ENCODE measurements around the gene DYNC2LI1.

DYNC2LI1 gene

GRCh38 chr2:43762286-43762685 is 11.6 kb upstream of the DYNC2LI1 start:
- Histone ChIP-seq H3K27ac (ENCODE audit: low read depth, low read length) (no peak overlapping the region), H3K9ac (ENCODE audit: low read depth in 1 of 2, low read length in 2 of 2) (no peak overlapping the region), H3K27me3 (ENCODE audit: control insufficient read depth in 1 of 2, insufficient read depth in 2 of 2, low read length in 2 of 2) (no peaks in the 10 kb centered on the region), H3K4me1 (ENCODE audit: control insufficient read depth in 1 of 2, insufficient read depth in 2 of 2, low read length in 2 of 2) (peaks cover 4 to 12% of the 10 kb centered on the region in 2 donors), H3K36me3 (ENCODE audit: control insufficient read depth in 1 of 2, insufficient read depth in 2 of 2, low read length in 2 of 2) (no peaks in the 10 kb centered on the region), H3K4me3 (ENCODE audit: low read depth in 1 of 2, low read length in 2 of 2) (no peak overlapping the region), H3K9me3 (ENCODE audit: control insufficient read depth in 1 of 2, low read length in 2 of 2) (no peaks in the 10 kb centered on the region)

- H3K9me3 ChIP-seq (ENCODE audit: control insufficient read depth in 1 of 2, low read length in 2 of 2) = no peaks in the 10 kb centered on the region
- H3K4me1 ChIP-seq (ENCODE audit: control insufficient read depth in 1 of 2, insufficient read depth in 2 of 2, low read length in 2 of 2) = peaks cover 4 to 12% of the 10 kb centered on the region in 2 donors
- no peaks in the 10 kb centered on the region for H3K27me3 ChIP-seq (ENCODE audit: control insufficient read depth in 1 of 2, insufficient read depth in 2 of 2, low read length in 2 of 2)
- H3K4me3 ChIP-seq (ENCODE audit: low read depth in 1 of 2, low read length in 2 of 2) = no peak overlapping the region
- H3K9ac ChIP-seq (ENCODE audit: low read depth in 1 of 2, low read length in 2 of 2) = no peak overlapping the region
- H3K36me3 ChIP-seq (ENCODE audit: control insufficient read depth in 1 of 2, insufficient read depth in 2 of 2, low read length in 2 of 2) = no peaks in the 10 kb centered on the region
- H3K27ac ChIP-seq (ENCODE audit: low read depth, low read length) = no peak overlapping the region
Observed at GRCh38 chr2:43763091-43763490, 10.7 kb upstream of the DYNC2LI1 start.

- H3K9me3 ChIP-seq (ENCODE audit: control insufficient read depth in 1 of 2, low read length in 2 of 2) = no peaks in the 10 kb centered on the region
- H3K4me1 ChIP-seq (ENCODE audit: control insufficient read depth in 1 of 2, insufficient read depth in 2 of 2, low read length in 2 of 2) = peaks cover 4 to 10% of the 10 kb centered on the region in 2 donors
- no peaks in the 10 kb centered on the region for H3K36me3 ChIP-seq (ENCODE audit: control insufficient read depth in 1 of 2, insufficient read depth in 2 of 2, low read length in 2 of 2)
- H3K27me3 ChIP-seq (ENCODE audit: control insufficient read depth in 1 of 2, insufficient read depth in 2 of 2, low read length in 2 of 2) = no peaks in the 10 kb centered on the region
- no peak overlapping the region for H3K27ac ChIP-seq (ENCODE audit: low read depth, low read length)
- no peak overlapping the region for H3K4me3 ChIP-seq (ENCODE audit: low read depth in 1 of 2, low read length in 2 of 2)
- H3K9ac ChIP-seq (ENCODE audit: low read depth in 1 of 2, low read length in 2 of 2) = no peak overlapping the region
Observed at GRCh38 chr2:43764086-43764705, 9.6 kb upstream of the DYNC2LI1 start.

GRCh38 chr2:43766006-43766405 is 7.8 kb upstream of the DYNC2LI1 start:
- Histone ChIP-seq H3K9me3 (ENCODE audit: control insufficient read depth in 1 of 2, low read length in 2 of 2) (no peaks in the 10 kb centered on the region), H3K9ac (ENCODE audit: low read depth in 1 of 2, low read length in 2 of 2) (no peak overlapping the region), H3K27ac (ENCODE audit: low read depth, low read length) (no peak overlapping the region), H3K36me3 (ENCODE audit: control insufficient read depth in 1 of 2, insufficient read depth in 2 of 2, low read length in 2 of 2) (no peaks in the 10 kb centered on the region), H3K4me1 (ENCODE audit: control insufficient read depth in 1 of 2, insufficient read depth in 2 of 2, low read length in 2 of 2) (peaks cover 4 to 7% of the 10 kb centered on the region in 2 donors), H3K4me3 (ENCODE audit: low read depth in 1 of 2, low read length in 2 of 2) (no peak overlapping the region), H3K27me3 (ENCODE audit: control insufficient read depth in 1 of 2, insufficient read depth in 2 of 2, low read length in 2 of 2) (no peaks in the 10 kb centered on the region)

- H3K27me3 ChIP-seq (ENCODE audit: control insufficient read depth in 1 of 2, insufficient read depth in 2 of 2, low read length in 2 of 2) = no peaks in the 10 kb centered on the region
- peaks cover 4% of the 10 kb centered on the region in 2 donors for H3K36me3 ChIP-seq (ENCODE audit: control insufficient read depth in 1 of 2, insufficient read depth in 2 of 2, low read length in 2 of 2)
- peak overlapping the region; percentile 81 to 87 for H3K9ac ChIP-seq (ENCODE audit: low read depth in 1 of 2, low read length in 2 of 2)
- no peaks in the 10 kb centered on the region for H3K4me1 ChIP-seq (ENCODE audit: control insufficient read depth in 1 of 2, insufficient read depth in 2 of 2, low read length in 2 of 2)
- H3K27ac ChIP-seq (ENCODE audit: low read depth, low read length) = peak overlapping the region; percentile 83
- H3K9me3 ChIP-seq (ENCODE audit: control insufficient read depth in 1 of 2, low read length in 2 of 2) = no peaks in the 10 kb centered on the region
- H3K4me3 ChIP-seq (ENCODE audit: low read depth in 1 of 2, low read length in 2 of 2) = peak overlapping the region; percentile 91 to 96
Observed at GRCh38 chr2:43774617-43775016, 778 bp downstream of the DYNC2LI1 start.

- peaks cover 4% of the 10 kb centered on the region in 2 donors for H3K36me3 ChIP-seq (ENCODE audit: control insufficient read depth in 1 of 2, insufficient read depth in 2 of 2, low read length in 2 of 2)
- no peak overlapping the region for H3K9ac ChIP-seq (ENCODE audit: low read depth in 1 of 2, low read length in 2 of 2)
- H3K27me3 ChIP-seq (ENCODE audit: control insufficient read depth in 1 of 2, insufficient read depth in 2 of 2, low read length in 2 of 2) = no peaks in the 10 kb centered on the region
- H3K9me3 ChIP-seq (ENCODE audit: control insufficient read depth in 1 of 2, low read length in 2 of 2) = no peaks in the 10 kb centered on the region
- no peak overlapping the region for H3K4me3 ChIP-seq (ENCODE audit: low read depth in 1 of 2, low read length in 2 of 2)
- H3K4me1 ChIP-seq (ENCODE audit: control insufficient read depth in 1 of 2, insufficient read depth in 2 of 2, low read length in 2 of 2) = no peaks in the 10 kb centered on the region
- no peak overlapping the region for H3K27ac ChIP-seq (ENCODE audit: low read depth, low read length)
Observed at GRCh38 chr2:43776324-43776723, 2.5 kb downstream of the DYNC2LI1 start.

- H3K27me3 ChIP-seq (ENCODE audit: control insufficient read depth in 1 of 2, insufficient read depth in 2 of 2, low read length in 2 of 2) = no peaks in the 10 kb centered on the region
- H3K27ac ChIP-seq (ENCODE audit: low read depth, low read length) = no peak overlapping the region
- no peaks in the 10 kb centered on the region for H3K4me1 ChIP-seq (ENCODE audit: control insufficient read depth in 1 of 2, insufficient read depth in 2 of 2, low read length in 2 of 2)
- H3K4me3 ChIP-seq (ENCODE audit: low read depth in 1 of 2, low read length in 2 of 2) = no peak overlapping the region
- no peaks in the 10 kb centered on the region for H3K9me3 ChIP-seq (ENCODE audit: control insufficient read depth in 1 of 2, low read length in 2 of 2)
- peaks cover 4% of the 10 kb centered on the region in 2 donors for H3K36me3 ChIP-seq (ENCODE audit: control insufficient read depth in 1 of 2, insufficient read depth in 2 of 2, low read length in 2 of 2)
- H3K9ac ChIP-seq (ENCODE audit: low read depth in 1 of 2, low read length in 2 of 2) = no peak overlapping the region
Observed at GRCh38 chr2:43777306-43777926, 3.6 kb downstream of the DYNC2LI1 start.

- no peaks in the 10 kb centered on the region for H3K27me3 ChIP-seq (ENCODE audit: control insufficient read depth in 1 of 2, insufficient read depth in 2 of 2, low read length in 2 of 2)
- no peaks in the 10 kb centered on the region for H3K9me3 ChIP-seq (ENCODE audit: control insufficient read depth in 1 of 2, low read length in 2 of 2)
- no peak overlapping the region for H3K4me3 ChIP-seq (ENCODE audit: low read depth in 1 of 2, low read length in 2 of 2)
- H3K4me1 ChIP-seq (ENCODE audit: control insufficient read depth in 1 of 2, insufficient read depth in 2 of 2, low read length in 2 of 2) = no peaks in the 10 kb centered on the region
- no peak overlapping the region for H3K27ac ChIP-seq (ENCODE audit: low read depth, low read length)
- peaks cover 4% of the 10 kb centered on the region in 2 donors for H3K36me3 ChIP-seq (ENCODE audit: control insufficient read depth in 1 of 2, insufficient read depth in 2 of 2, low read length in 2 of 2)
- H3K9ac ChIP-seq (ENCODE audit: low read depth in 1 of 2, low read length in 2 of 2) = no peak overlapping the region
Observed at GRCh38 chr2:43778233-43778632, 4.4 kb downstream of the DYNC2LI1 start.

- Histone ChIP-seq H3K36me3 (ENCODE audit: control insufficient read depth in 1 of 2, insufficient read depth in 2 of 2, low read length in 2 of 2) (peaks cover 6 to 8% of the 10 kb centered on the region in 2 donors), H3K27me3 (ENCODE audit: control insufficient read depth in 1 of 2, insufficient read depth in 2 of 2, low read length in 2 of 2) (no peaks in the 10 kb centered on the region), H3K9ac (ENCODE audit: low read depth in 1 of 2, low read length in 2 of 2) (no peak overlapping the region), H3K4me3 (ENCODE audit: low read depth in 1 of 2, low read length in 2 of 2) (no peak overlapping the region), H3K9me3 (ENCODE audit: control insufficient read depth in 1 of 2, low read length in 2 of 2) (no peaks in the 10 kb centered on the region), H3K4me1 (ENCODE audit: control insufficient read depth in 1 of 2, insufficient read depth in 2 of 2, low read length in 2 of 2) (peaks cover 0 to 6% of the 10 kb centered on the region in 2 donors), H3K27ac (ENCODE audit: low read depth, low read length) (no peak overlapping the region)
Observed at GRCh38 chr2:43787895-43788294, 14.1 kb downstream of the DYNC2LI1 start.

- Histone ChIP-seq H3K27me3 (ENCODE audit: control insufficient read depth in 1 of 2, insufficient read depth in 2 of 2, low read length in 2 of 2) (no peaks in the 10 kb centered on the region), H3K4me3 (ENCODE audit: low read depth in 1 of 2, low read length in 2 of 2) (no peak overlapping the region), H3K27ac (ENCODE audit: low read depth, low read length) (no peak overlapping the region), H3K9ac (ENCODE audit: low read depth in 1 of 2, low read length in 2 of 2) (no peak overlapping the region), H3K9me3 (ENCODE audit: control insufficient read depth in 1 of 2, low read length in 2 of 2) (no peaks in the 10 kb centered on the region), H3K36me3 (ENCODE audit: control insufficient read depth in 1 of 2, insufficient read depth in 2 of 2, low read length in 2 of 2) (peaks cover 6 to 8% of the 10 kb centered on the region in 2 donors), H3K4me1 (ENCODE audit: control insufficient read depth in 1 of 2, insufficient read depth in 2 of 2, low read length in 2 of 2) (peaks cover 0 to 6% of the 10 kb centered on the region in 2 donors)
Observed at GRCh38 chr2:43788646-43789045, 14.8 kb downstream of the DYNC2LI1 start.

Data from duodenal mucosa (tissue), 2 donors.